WTC11 (cell line): ENCODE results near the gene OPCML. TPM values are rescaled to one million over a fixed set of nuclear protein-coding genes. Genes with fewer than 3 reads are reported as not detected.

ENCODE experiments used
- ATAC-seq: fragments of 200-7000 bp; cut with Tn5 transposase; 2 replicates; pipeline ENCODE4 v1.10.0; 2021; ENCODE audit warnings: mild to moderate bottlenecking, moderate library complexity
- CTCF ChIA-PET: fragments of 300-600 bp; sonication (Branson Sonifier 250); formaldehyde crosslinking; loops from one replicate; lab custom pipeline; 2021; ENCODE audit warnings: antibody characterized with exemption; lab: Charles Lee
- POLR2A ChIA-PET: fragments of 350-600 bp; sonication (Branson Sonifier 250); formaldehyde crosslinking; loops from one replicate; lab custom pipeline; 2021; ENCODE audit warnings: antibody characterized with exemption; lab: Charles Lee
- DNase-seq: peaks from one replicate; pipeline ENCODE4 v3.0.0; 2021; ENCODE audit warnings: low spot score
- H3K27ac Mint-ChIP-seq: 2 replicates; pipeline ENCODE4 v1.8.0; 2021; ENCODE audit warnings: mixed read lengths
- H3K27me3 Mint-ChIP-seq: 2 replicates; pipeline ENCODE4 v1.8.0; 2021; ENCODE audit warnings: low read depth, mild to moderate bottlenecking, moderate library complexity, mixed read lengths
- H3K36me3 Mint-ChIP-seq: 2 replicates; pipeline ENCODE4 v1.8.0; 2021; ENCODE audit warnings: mixed read lengths
- H3K4me1 Mint-ChIP-seq: 2 replicates; pipeline ENCODE4 v1.8.0; 2022; ENCODE audit warnings: mixed read lengths
- H3K4me3 Mint-ChIP-seq: 2 replicates; pipeline ENCODE4 v1.8.0; 2021; ENCODE audit warnings: mild to moderate bottlenecking, moderate library complexity, mixed read lengths
- H3K9me3 Mint-ChIP-seq: 2 replicates; pipeline ENCODE4 v1.8.0; 2021; ENCODE audit warnings: mixed read lengths
- ATF6 ChIP-seq: sonication (generic); formaldehyde crosslinking; IDR thresholded peaks from 2 replicates; pipeline ENCODE4 v1.8.1; 2023; ENCODE audit warnings: mild to moderate bottlenecking, missing genetic modification reagents
- CTCF ChIP-seq: fragments of 200-600 bp; IDR thresholded peaks from 2 replicates; pipeline ENCODE4 v1.8.0; 2022; ENCODE audit warnings: antibody characterized with exemption
- FOXK1 ChIP-seq: sonication (generic); formaldehyde crosslinking; IDR thresholded peaks from 2 replicates; pipeline ENCODE4 v1.8.0; 2022; ENCODE audit warnings: mild to moderate bottlenecking, moderate library complexity, missing genetic modification reagents
- HMGXB4 ChIP-seq: sonication (generic); formaldehyde crosslinking; IDR thresholded peaks from 2 replicates; pipeline ENCODE4 v1.8.1; 2023; ENCODE audit warnings: mild to moderate bottlenecking, moderate library complexity, missing genetic modification reagents
- STAT6 ChIP-seq: sonication (generic); formaldehyde crosslinking; conservative IDR thresholded peaks from 2 replicates; pipeline ENCODE4 v1.8.1; 2023; ENCODE audit warnings: mild to moderate bottlenecking, low read depth, missing genetic modification reagents, moderate library complexity
- TEAD4 ChIP-seq: sonication (generic); formaldehyde crosslinking; IDR thresholded peaks from 2 replicates; pipeline ENCODE4 v1.8.0; 2022; ENCODE audit warnings: mild to moderate bottlenecking, missing genetic modification reagents
- TP53 ChIP-seq: sonication (generic); formaldehyde crosslinking; IDR thresholded peaks from 2 replicates; pipeline ENCODE4 v1.8.1; 2023; ENCODE audit warnings: mild to moderate bottlenecking, missing genetic modification reagents
- ZBTB21 ChIP-seq: sonication (generic); formaldehyde crosslinking; IDR thresholded peaks from 2 replicates; pipeline ENCODE4 v1.8.1; 2023; ENCODE audit warnings: mild to moderate bottlenecking, missing genetic modification reagents, borderline replicate concordance
- ZNF232 ChIP-seq: sonication (generic); formaldehyde crosslinking; IDR thresholded peaks from 2 replicates; pipeline ENCODE4 v1.8.0; 2022; ENCODE audit warnings: mild to moderate bottlenecking, missing genetic modification reagents
- ZNF396 ChIP-seq: fragments of 250-450 bp; sonication (Bioruptor Pico); IDR thresholded peaks from 2 replicates; pipeline ENCODE4 v1.8.0; 2021; ENCODE audit warnings: mild to moderate bottlenecking, moderate library complexity, borderline replicate concordance
- ZNF512 ChIP-seq: sonication (generic); formaldehyde crosslinking; IDR thresholded peaks from 2 replicates; pipeline ENCODE4 v1.8.1; 2022; ENCODE audit warnings: missing genetic modification reagents, borderline replicate concordance
- total RNA-seq: library from RNA; stranded (reverse); gene quantifications from 3 replicates; pipeline ENCODE4 v1.2.3, GENCODE V29; 2021
- TF ChIP-seq, protein P1 (sequence below): sonication (generic); formaldehyde crosslinking; IDR thresholded peaks from 2 replicates; pipeline ENCODE4 v1.8.1; 2023; ENCODE audit warnings: mild to moderate bottlenecking, missing genetic modification reagents, moderate library complexity

The OPCML gene
- total RNA-seq, 1 experiment from 2014 or later: 1.5 TPM

- peak; percentile 68 for TF ChIP-seq HMGXB4 (CRISPR knock-in tag)
- no peak for TF ChIP-seq TEAD4 (CRISPR knock-in tag)
- TF ChIP-seq, protein P1, sequence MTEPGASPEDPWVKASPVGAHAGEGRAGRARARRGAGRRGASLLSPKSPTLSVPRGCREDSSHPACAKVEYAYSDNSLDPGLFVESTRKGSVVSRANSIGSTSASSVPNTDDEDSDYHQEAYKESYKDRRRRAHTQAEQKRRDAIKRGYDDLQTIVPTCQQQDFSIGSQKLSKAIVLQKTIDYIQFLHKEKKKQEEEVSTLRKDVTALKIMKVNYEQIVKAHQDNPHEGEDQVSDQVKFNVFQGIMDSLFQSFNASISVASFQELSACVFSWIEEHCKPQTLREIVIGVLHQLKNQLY (CRISPR knock-in tag): no peak
- TF ChIP-seq ZNF232 (CRISPR knock-in tag): peak; percentile 49; the same call in 1 of the 2 replicates
These were observed 589.5 kb downstream of the OPCML start (continued) for GRCh38 chr11:132942611-132943356.

DNA sequence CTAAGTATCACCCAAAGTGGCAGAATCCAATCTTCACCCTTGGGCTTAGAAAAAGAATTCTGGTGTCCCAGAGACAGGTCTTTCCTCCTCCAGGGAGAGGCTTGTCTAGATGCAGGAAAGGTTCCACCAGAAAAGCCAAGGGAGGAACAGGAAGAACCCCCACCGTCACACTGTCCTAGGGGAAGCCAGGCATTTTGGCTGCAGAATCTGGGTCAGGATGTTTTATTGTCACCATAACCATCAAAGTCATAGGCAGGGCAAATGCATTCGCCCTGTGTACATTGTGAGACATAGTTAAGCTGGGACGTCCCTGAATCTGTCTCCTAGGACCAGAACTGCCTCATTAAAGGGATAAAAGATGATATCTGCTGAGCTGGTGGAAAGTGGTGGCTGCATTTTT is 590.5 kb downstream of the OPCML start:
- DNase-seq (no peak), ATAC-seq (no peak)
- no peaks in the 10 kb centered on the region for H3K36me3 Mint-ChIP-seq
- no peak for TF ChIP-seq TP53 (CRISPR knock-in tag)
- TF ChIP-seq ZNF396 (CRISPR knock-in tag): no peak
- H3K4me3 Mint-ChIP-seq: no peak overlapping the region
- peaks cover 34% of the 10 kb centered on the region for H3K4me1 Mint-ChIP-seq
- ChIA-PET POLR2A (no interaction called here), CTCF (interaction anchor here (0.8 to 4.8 kb wide), 48 partner anchors 9 to 1074 kb away, joined by 3 to 71 read pairs (median 4); no protein-coding TSS in a partner anchor)
- no peaks in the 10 kb centered on the region for H3K9me3 Mint-ChIP-seq
- no peak overlapping the region for H3K27ac Mint-ChIP-seq
- H3K27me3 Mint-ChIP-seq: peaks cover 46% of the 10 kb centered on the region

- DNase-seq (no peak), ATAC-seq (no peak)
- H3K27ac Mint-ChIP-seq: no peak overlapping the region
- CTCF ChIA-PET: interaction anchor here (0.6 to 4.8 kb wide), 67 partner anchors 9 to 1073 kb away, joined by 3 to 71 read pairs (median 4); no protein-coding TSS in a partner anchor
- peaks cover 44% of the 10 kb centered on the region for H3K27me3 Mint-ChIP-seq
- no peaks in the 10 kb centered on the region for H3K9me3 Mint-ChIP-seq
- H3K4me1 Mint-ChIP-seq: peaks cover 40% of the 10 kb centered on the region
- H3K4me3 Mint-ChIP-seq: no peak overlapping the region
- POLR2A ChIA-PET: no interaction called here
- no peaks in the 10 kb centered on the region for H3K36me3 Mint-ChIP-seq
- TF ChIP-seq ATF6 (CRISPR knock-in tag) (no peak), CTCF (peak; percentile 88)
These were observed 591.2 kb downstream of the OPCML start for GRCh38 chr11:132941024-132941646.

GRCh38 chr11:132937016-132937415 is 595.3 kb downstream of the OPCML start:
- no peak overlapping the region for H3K4me3 Mint-ChIP-seq
- POLR2A ChIA-PET: no interaction called here
- H3K9me3 Mint-ChIP-seq: no peaks in the 10 kb centered on the region
- H3K27ac Mint-ChIP-seq: no peak overlapping the region
- DNase-seq (no peak), ATAC-seq (no peak)
- H3K4me1 Mint-ChIP-seq: peaks cover 35% of the 10 kb centered on the region
- peaks cover 10% of the 10 kb centered on the region for H3K27me3 Mint-ChIP-seq
- no peaks in the 10 kb centered on the region for H3K36me3 Mint-ChIP-seq
- CTCF ChIA-PET: interaction anchor here (1.0 kb wide), 1 partner anchor 127 kb away, joined by 3 read pairs; no protein-coding TSS in a partner anchor
- TF ChIP-seq ZBTB21: no peak
- no peak for TF ChIP-seq FOXK1 (CRISPR knock-in tag)
- TF ChIP-seq ZNF512 (CRISPR knock-in tag): no peak
- TF ChIP-seq STAT6 (CRISPR knock-in tag): no peak
